Measurements from ENCODE around the gene RRP1.
A peak's percentile ranks its signal among the peaks of the same experiment; 100 is the strongest.

Gene RRP1

GRCh38 chr21:43789276-43790009 is at the start of gene RRP1:
TSS of gene RRP1 (plus strand) at chr21:43789577. CDS start at chr21:43789630, 53 bp downstream.
- DNase-seq = peak; percentile 94

GRCh38 chr21:43739621-43740435 is 49.5 kb upstream of the RRP1 start:
- DNase-seq = no peak

GRCh38 chr21:43740497-43741156 is 48.8 kb upstream of the RRP1 start:
- DNase-seq = no peak

GRCh38 chr21:43741423-43742096 is 47.8 kb upstream of the RRP1 start:
- DNase-seq = no peak

- no peak for DNase-seq
Observed at GRCh38 chr21:43743947-43744346, 45.4 kb upstream of the RRP1 start.

GRCh38 chr21:43744725-43745124 is 44.7 kb upstream of the RRP1 start:
- no peak for DNase-seq

- no peak for DNase-seq
Observed at GRCh38 chr21:43745772-43746517, 43.4 kb upstream of the RRP1 start.

- no peak for DNase-seq
Observed at GRCh38 chr21:43748622-43749021, 40.8 kb upstream of the RRP1 start.

GRCh38 chr21:43749651-43750262 is 39.6 kb upstream of the RRP1 start:
- DNase-seq = no peak

GRCh38 chr21:43750339-43751033 is 38.9 kb upstream of the RRP1 start:
- no peak for DNase-seq

- DNase-seq = no peak
Observed at GRCh38 chr21:43751955-43752591, 37.3 kb upstream of the RRP1 start.

GRCh38 chr21:43752758-43753438 is 36.5 kb upstream of the RRP1 start:
- no peak for DNase-seq

GRCh38 chr21:43753439-43753799 is 36.0 kb upstream of the RRP1 start:
- DNase-seq = no peak

- DNase-seq = no peak
Observed at GRCh38 chr21:43754948-43755781, 34.2 kb upstream of the RRP1 start.

- no peak for DNase-seq
Observed at GRCh38 chr21:43755820-43756594, 33.4 kb upstream of the RRP1 start.

GRCh38 chr21:43757601-43758000 is 31.8 kb upstream of the RRP1 start:
- no peak for DNase-seq

GRCh38 chr21:43758111-43758641 is 31.2 kb upstream of the RRP1 start:
- DNase-seq = no peak

- DNase-seq = no peak
Observed at GRCh38 chr21:43758811-43759210, 30.6 kb upstream of the RRP1 start.

All from activated CD8-positive, alpha-beta memory T cell treated with anti-CD3 and anti-CD28 coated beads, Interleukin-2, amount 50 U/mL, for 4 hours (primary cell).